ENCODE data around the gene FGF18. TPM values are rescaled to one million over a fixed set of nuclear protein-coding genes. Genes with fewer than 3 reads are reported as not detected.
"Not testable (repeated sequence)": the region's sequence is repeated elsewhere in the genome, so short reads cannot be mapped to it uniquely, and the experiment has no call there.

The FGF18 gene
- total and polyA plus RNA-seq, 4 donors: 0.08 TPM; not detected in 3

DNA sequence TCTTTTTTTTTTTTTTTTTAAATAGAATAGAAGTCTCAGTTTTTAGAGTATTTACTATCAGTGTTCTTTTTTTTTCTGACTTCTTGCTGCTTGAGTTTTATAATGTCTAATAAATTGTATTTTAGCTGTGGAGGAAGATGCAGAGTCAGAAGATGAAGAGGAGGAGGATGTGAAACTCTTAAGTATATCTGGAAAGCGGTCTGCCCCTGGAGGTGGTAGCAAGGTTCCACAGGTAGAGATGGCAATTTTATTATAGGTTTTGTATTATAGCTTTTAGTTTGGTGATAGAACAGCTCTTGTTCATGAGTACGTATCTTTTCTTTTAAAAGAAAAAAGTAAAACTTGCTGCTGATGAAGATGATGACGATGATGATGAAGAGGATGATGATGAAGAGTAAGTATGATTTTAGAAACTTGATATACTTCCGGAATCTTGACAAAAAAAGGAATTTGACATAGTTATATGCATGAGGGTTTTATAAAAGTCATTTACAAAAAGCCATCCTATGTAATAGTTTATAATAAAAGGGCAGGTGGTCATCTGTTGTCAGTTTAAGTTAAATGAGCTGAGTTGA, 26.8 kb upstream of the FGF18 start:
- Histone ChIP-seq H3K9me3 (ENCODE audit: control insufficient read depth in 4 of 4, low read length in 3 of 4) (no peaks in the 10 kb centered on the region), H3K9ac (ENCODE audit: low read depth in 1 of 2, low read length in 2 of 2) (no peak overlapping the region), H3K27ac (ENCODE audit: low read depth in 1 of 2, low read length in 2 of 2) (no peak overlapping the region), H3K4me1 (ENCODE audit: control insufficient read depth in 4 of 4, insufficient read depth in 4 of 4, low read length in 3 of 4) (peaks cover 3 to 19% (median 13%) of the 10 kb centered on the region in 4 donors), H3K4me3 (ENCODE audit: low read depth in 1 of 3, low read length in 3 of 3) (no peak overlapping the region), H3K36me3 (ENCODE audit: control insufficient read depth in 4 of 4, insufficient read depth in 3 of 4, low read depth in 1 of 4, low read length in 3 of 4) (peaks cover 13 to 56% (median 38%) of the 10 kb centered on the region in 4 donors), H3K27me3 (ENCODE audit: control insufficient read depth in 4 of 4, insufficient read depth in 4 of 4, low read length in 3 of 4) (no peaks in the 10 kb centered on the region)
- no peak for DNase-seq (ENCODE audit: low spot score)
- TF ChIP-seq, protein P1, sequence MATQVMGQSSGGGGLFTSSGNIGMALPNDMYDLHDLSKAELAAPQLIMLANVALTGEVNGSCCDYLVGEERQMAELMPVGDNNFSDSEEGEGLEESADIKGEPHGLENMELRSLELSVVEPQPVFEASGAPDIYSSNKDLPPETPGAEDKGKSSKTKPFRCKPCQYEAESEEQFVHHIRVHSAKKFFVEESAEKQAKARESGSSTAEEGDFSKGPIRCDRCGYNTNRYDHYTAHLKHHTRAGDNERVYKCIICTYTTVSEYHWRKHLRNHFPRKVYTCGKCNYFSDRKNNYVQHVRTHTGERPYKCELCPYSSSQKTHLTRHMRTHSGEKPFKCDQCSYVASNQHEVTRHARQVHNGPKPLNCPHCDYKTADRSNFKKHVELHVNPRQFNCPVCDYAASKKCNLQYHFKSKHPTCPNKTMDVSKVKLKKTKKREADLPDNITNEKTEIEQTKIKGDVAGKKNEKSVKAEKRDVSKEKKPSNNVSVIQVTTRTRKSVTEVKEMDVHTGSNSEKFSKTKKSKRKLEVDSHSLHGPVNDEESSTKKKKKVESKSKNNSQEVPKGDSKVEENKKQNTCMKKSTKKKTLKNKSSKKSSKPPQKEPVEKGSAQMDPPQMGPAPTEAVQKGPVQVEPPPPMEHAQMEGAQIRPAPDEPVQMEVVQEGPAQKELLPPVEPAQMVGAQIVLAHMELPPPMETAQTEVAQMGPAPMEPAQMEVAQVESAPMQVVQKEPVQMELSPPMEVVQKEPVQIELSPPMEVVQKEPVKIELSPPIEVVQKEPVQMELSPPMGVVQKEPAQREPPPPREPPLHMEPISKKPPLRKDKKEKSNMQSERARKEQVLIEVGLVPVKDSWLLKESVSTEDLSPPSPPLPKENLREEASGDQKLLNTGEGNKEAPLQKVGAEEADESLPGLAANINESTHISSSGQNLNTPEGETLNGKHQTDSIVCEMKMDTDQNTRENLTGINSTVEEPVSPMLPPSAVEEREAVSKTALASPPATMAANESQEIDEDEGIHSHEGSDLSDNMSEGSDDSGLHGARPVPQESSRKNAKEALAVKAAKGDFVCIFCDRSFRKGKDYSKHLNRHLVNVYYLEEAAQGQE (IDR thresholded peaks at IDR 0.05): no peak
- no peak for TF ChIP-seq ZBTB33 (IDR thresholded peaks at IDR 0.05)
- TF ChIP-seq RXRA (IDR thresholded peaks at IDR 0.05): no peak
- TF ChIP-seq ATF3 (IDR thresholded peaks at IDR 0.05): no peak
- TF ChIP-seq CTCF (IDR thresholded peaks at IDR 0.05; ENCODE audit: low read depth, low read length, missing input control): no peak
- TF ChIP-seq JUND (IDR thresholded peaks at IDR 0.05): no peak
- TF ChIP-seq GABPA (IDR thresholded peaks at IDR 0.05 in 1 of 2, conservative IDR thresholded peaks at IDR 0.05 in 1 of 2): no peak
- no peak for TF ChIP-seq SP1 (IDR thresholded peaks at IDR 0.05)
- TF ChIP-seq HNF4G (IDR thresholded peaks at IDR 0.05): no peak
- no peak for TF ChIP-seq HNF4A (conservative IDR thresholded peaks at IDR 0.05)
- TF ChIP-seq FOXA1 (IDR thresholded peaks at IDR 0.05): no peak
- TF ChIP-seq FOXA2 (IDR thresholded peaks at IDR 0.05): no peak
- no peak for TF ChIP-seq TAF1 (conservative IDR thresholded peaks at IDR 0.05)
- TF ChIP-seq EGR1 (IDR thresholded peaks at IDR 0.05; ENCODE audit: low read depth in 2 of 2): no peak
- TF ChIP-seq RAD21 (IDR thresholded peaks at IDR 0.05): no peak
- WGBS: 96% methylated on average over 4 of the region's 4 CpGs

DNA sequence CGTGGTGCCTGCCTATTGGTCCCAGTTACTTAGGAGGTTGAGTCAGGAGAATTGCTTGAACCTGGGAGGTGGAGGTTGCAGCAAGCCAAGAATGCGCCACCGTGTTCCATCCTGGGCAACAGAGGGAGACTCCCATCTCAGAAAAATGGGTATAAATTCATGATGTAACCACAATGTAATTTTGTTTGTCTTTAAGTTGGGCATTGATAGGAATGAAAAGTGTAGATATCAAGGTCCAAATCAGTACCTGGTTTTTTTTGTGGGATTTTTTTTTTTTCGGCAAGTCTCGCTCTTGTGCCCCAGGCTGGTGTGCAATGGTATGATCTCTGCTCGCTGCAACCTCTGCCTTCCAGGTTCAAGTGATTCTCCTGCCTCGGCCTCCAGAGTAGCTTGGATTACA, 24.4 kb upstream of the FGF18 start:
- TF ChIP-seq GABPA (IDR thresholded peaks at IDR 0.05 in 1 of 2, conservative IDR thresholded peaks at IDR 0.05 in 1 of 2): no peak

GRCh38 chr5:171396583-171396982, 22.9 kb upstream of the FGF18 start:
- not testable (repeated sequence) for DNase-seq (ENCODE audit: low spot score); H3K27me3 ChIP-seq (ENCODE audit: control insufficient read depth in 4 of 4, insufficient read depth in 4 of 4, low read length in 3 of 4); H3K9me3 ChIP-seq (ENCODE audit: control insufficient read depth in 4 of 4, low read length in 3 of 4); H3K4me3 ChIP-seq (ENCODE audit: low read depth in 1 of 3, low read length in 3 of 3); H3K4me1 ChIP-seq (ENCODE audit: control insufficient read depth in 4 of 4, insufficient read depth in 4 of 4, low read length in 3 of 4); H3K27ac ChIP-seq (ENCODE audit: low read depth in 1 of 2, low read length in 2 of 2); H3K9ac ChIP-seq (ENCODE audit: low read depth in 1 of 2, low read length in 2 of 2)
- WGBS: 86% methylated on average over 11 of the region's 11 CpGs
- peaks cover 18 to 74% (median 55%) of the 10 kb centered on the region in 4 donors for H3K36me3 ChIP-seq (ENCODE audit: control insufficient read depth in 4 of 4, insufficient read depth in 3 of 4, low read depth in 1 of 4, low read length in 3 of 4)

More for the DNA sequence above, 24.4 kb upstream of the FGF18 start:
- no peak overlapping the region for H3K27ac ChIP-seq (ENCODE audit: low read depth in 1 of 2, low read length in 2 of 2)
- no peaks in the 10 kb centered on the region for H3K9me3 ChIP-seq (ENCODE audit: control insufficient read depth in 4 of 4, low read length in 3 of 4)
- no peak for DNase-seq (ENCODE audit: low spot score)
- no peak overlapping the region for H3K9ac ChIP-seq (ENCODE audit: low read depth in 1 of 2, low read length in 2 of 2)
- peaks cover 15 to 65% (median 48%) of the 10 kb centered on the region in 4 donors for H3K36me3 ChIP-seq (ENCODE audit: control insufficient read depth in 4 of 4, insufficient read depth in 3 of 4, low read depth in 1 of 4, low read length in 3 of 4)
- 96% methylated on average over 7 of the region's 7 CpGs for WGBS
- peaks cover 5 to 9% (median 6%) of the 10 kb centered on the region in 4 donors for H3K4me1 ChIP-seq (ENCODE audit: control insufficient read depth in 4 of 4, insufficient read depth in 4 of 4, low read length in 3 of 4)
- no peak overlapping the region for H3K4me3 ChIP-seq (ENCODE audit: low read depth in 1 of 3, low read length in 3 of 3)
- H3K27me3 ChIP-seq (ENCODE audit: control insufficient read depth in 4 of 4, insufficient read depth in 4 of 4, low read length in 3 of 4): no peaks in the 10 kb centered on the region
